Urinary bladder (tissue), 4 donors: ENCODE results near the gene GPS1. TPM values are rescaled to one million over a fixed set of nuclear protein-coding genes. Genes with fewer than 3 reads are reported as not detected.

ENCODE experiments used
- DNase-seq: peaks from one replicate; pipeline ENCODE4 v3.0.0-alpha.2; 2015; ENCODE audit errors: extremely low spot score
- H3K27ac ChIP-seq: one replicate; pipeline ENCODE4 v1.5.1; 2013; ENCODE audit warnings: low read depth, mild to moderate bottlenecking, moderate library complexity
- H3K36me3 ChIP-seq: one replicate; pipeline ENCODE4 v1.6.1; 2013; ENCODE audit warnings: mild to moderate bottlenecking, moderate library complexity; ENCODE audit not compliant: insufficient read depth
- H3K4me1 ChIP-seq: one replicate; pipeline ENCODE4 v1.6.1; 2013; ENCODE audit warnings: mild to moderate bottlenecking, moderate library complexity; ENCODE audit not compliant: insufficient read depth
- H3K4me3 ChIP-seq: one replicate; pipeline ENCODE4 v1.5.1; 2013; ENCODE audit warnings: low read depth, low read length
- WGBS: extraction: QIAGEN DNeasy Blood & Tissue Kit; methylation state at CpG from one replicate; pipeline ENCODE4 v1.1.7; 2013; 5-methylcytosine and 5-hydroxymethylcytosine counted together
- polyA plus RNA-seq: library from polyadenylated mRNA; stranded (reverse); fragments of 200-250 nt; gene quantifications from one replicate; pipeline ENCODE4 v1.2.3, GENCODE V29; 2013
- total RNA-seq: library from RNA; depleted of rRNA; stranded (reverse); fragments of >200 nt; gene quantifications from one replicate; pipeline ENCODE4 v1.2.3, GENCODE V29; 2014
- donor health status: healthy with polysubstance abuse.
- donor health status: healthy.

The GPS1 gene
- total and polyA plus RNA-seq, 2 donors: 37.3 to 95.4 TPM

- 93% methylated on average over 39 of the region's 39 CpGs for WGBS
- no peak for DNase-seq
- Histone ChIP-seq H3K36me3 (no peaks in the 10 kb centered on the region), H3K4me1 (no peaks in the 10 kb centered on the region), H3K4me3 (no peak overlapping the region), H3K27ac (no peak overlapping the region)
Observed at GRCh38 chr17:82010575-82011525, 40.8 kb upstream of the GPS1 start.

- Histone ChIP-seq H3K36me3 (no peaks in the 10 kb centered on the region), H3K27ac (no peak overlapping the region), H3K4me3 (no peak overlapping the region), H3K4me1 (no peaks in the 10 kb centered on the region)
- no peak for DNase-seq
- WGBS: 91% methylated on average over 19 of the region's 19 CpGs
Observed at GRCh38 chr17:82011617-82012187, 40.0 kb upstream of the GPS1 start.

- WGBS: 72% methylated on average over 20 of the region's 20 CpGs
- H3K27ac ChIP-seq: no peak overlapping the region
Observed at GRCh38 chr17:82012261-82012639, 39.4 kb upstream of the GPS1 start.

GRCh38 chr17:82012640-82013295, 38.9 kb upstream of the GPS1 start:
- Histone ChIP-seq H3K27ac (no peak overlapping the region), H3K4me3 (no peak overlapping the region)

More at GRCh38 chr17:82012261-82012639, 39.4 kb upstream of the GPS1 start:
- H3K4me1 ChIP-seq: no peaks in the 10 kb centered on the region
- H3K36me3 ChIP-seq: no peaks in the 10 kb centered on the region
- no peak for DNase-seq
- no peak overlapping the region for H3K4me3 ChIP-seq

GRCh38 chr17:82013341-82013740, 38.4 kb upstream of the GPS1 start:
- no peaks in the 10 kb centered on the region for H3K36me3 ChIP-seq
- H3K4me1 ChIP-seq: no peaks in the 10 kb centered on the region
- no peak overlapping the region for H3K27ac ChIP-seq
- WGBS: 52% methylated on average over 22 of the region's 22 CpGs
- no peak overlapping the region for H3K4me3 ChIP-seq
- DNase-seq: no peak

More at GRCh38 chr17:82012640-82013295, 38.9 kb upstream of the GPS1 start:
- no peaks in the 10 kb centered on the region for H3K4me1 ChIP-seq
- H3K36me3 ChIP-seq: no peaks in the 10 kb centered on the region
- DNase-seq: no peak
- 75% methylated on average over 19 of the region's 19 CpGs for WGBS

- H3K4me1 ChIP-seq: no peaks in the 10 kb centered on the region
- no peak overlapping the region for H3K27ac ChIP-seq
- WGBS: 89% methylated on average over 16 of the region's 16 CpGs
- no peak for DNase-seq
- no peak overlapping the region for H3K4me3 ChIP-seq
- no peaks in the 10 kb centered on the region for H3K36me3 ChIP-seq
Observed at GRCh38 chr17:82013772-82014321, 37.9 kb upstream of the GPS1 start.

GRCh38 chr17:82014432-82014831, 37.3 kb upstream of the GPS1 start:
- H3K4me1 ChIP-seq: no peaks in the 10 kb centered on the region
- 77% methylated on average over 23 of the region's 23 CpGs for WGBS
- H3K36me3 ChIP-seq: no peaks in the 10 kb centered on the region
- no peak overlapping the region for H3K4me3 ChIP-seq
- no peak overlapping the region for H3K27ac ChIP-seq
- DNase-seq: no peak

- no peaks in the 10 kb centered on the region for H3K4me1 ChIP-seq
- no peak overlapping the region for H3K27ac ChIP-seq
- WGBS: 81% methylated on average over 13 of the region's 13 CpGs
- no peak for DNase-seq
- no peak overlapping the region for H3K4me3 ChIP-seq
- no peaks in the 10 kb centered on the region for H3K36me3 ChIP-seq
Observed at GRCh38 chr17:82014971-82015310, 36.8 kb upstream of the GPS1 start.

- H3K27ac ChIP-seq: no peak overlapping the region
- WGBS: 75% methylated on average over 24 of the region's 24 CpGs
- H3K36me3 ChIP-seq: no peaks in the 10 kb centered on the region
- no peaks in the 10 kb centered on the region for H3K4me1 ChIP-seq
- no peak for DNase-seq
- no peak overlapping the region for H3K4me3 ChIP-seq
Observed at GRCh38 chr17:82015311-82015971, 36.3 kb upstream of the GPS1 start.

GRCh38 chr17:82016061-82016874, 35.4 kb upstream of the GPS1 start:
- no peak for DNase-seq
- Histone ChIP-seq H3K4me1 (no peaks in the 10 kb centered on the region), H3K36me3 (no peaks in the 10 kb centered on the region), H3K27ac (no peak overlapping the region), H3K4me3 (no peak overlapping the region)
- 80% methylated on average over 28 of the region's 28 CpGs for WGBS

GRCh38 chr17:82016875-82017459, 34.7 kb upstream of the GPS1 start:
- H3K36me3 ChIP-seq: no peaks in the 10 kb centered on the region
- no peak for DNase-seq
- H3K4me1 ChIP-seq: no peaks in the 10 kb centered on the region
- no peak overlapping the region for H3K27ac ChIP-seq
- WGBS: 85% methylated on average over 24 of the region's 24 CpGs
- H3K4me3 ChIP-seq: no peak overlapping the region

- H3K36me3 ChIP-seq: no peaks in the 10 kb centered on the region
- H3K4me1 ChIP-seq: no peaks in the 10 kb centered on the region
- WGBS: 79% methylated on average over 13 of the region's 13 CpGs
- no peak for DNase-seq
- H3K27ac ChIP-seq: no peak overlapping the region
- no peak overlapping the region for H3K4me3 ChIP-seq
Observed at GRCh38 chr17:82017612-82018151, 34.0 kb upstream of the GPS1 start.
